ENCODE data around the gene LANCL3. TPM values are rescaled to one million over a fixed set of nuclear protein-coding genes. Genes with fewer than 3 reads are reported as not detected.

The LANCL3 gene
- total RNA-seq, 2 donors from 2014 or later = 0.07 to 0.11 TPM

DNA sequence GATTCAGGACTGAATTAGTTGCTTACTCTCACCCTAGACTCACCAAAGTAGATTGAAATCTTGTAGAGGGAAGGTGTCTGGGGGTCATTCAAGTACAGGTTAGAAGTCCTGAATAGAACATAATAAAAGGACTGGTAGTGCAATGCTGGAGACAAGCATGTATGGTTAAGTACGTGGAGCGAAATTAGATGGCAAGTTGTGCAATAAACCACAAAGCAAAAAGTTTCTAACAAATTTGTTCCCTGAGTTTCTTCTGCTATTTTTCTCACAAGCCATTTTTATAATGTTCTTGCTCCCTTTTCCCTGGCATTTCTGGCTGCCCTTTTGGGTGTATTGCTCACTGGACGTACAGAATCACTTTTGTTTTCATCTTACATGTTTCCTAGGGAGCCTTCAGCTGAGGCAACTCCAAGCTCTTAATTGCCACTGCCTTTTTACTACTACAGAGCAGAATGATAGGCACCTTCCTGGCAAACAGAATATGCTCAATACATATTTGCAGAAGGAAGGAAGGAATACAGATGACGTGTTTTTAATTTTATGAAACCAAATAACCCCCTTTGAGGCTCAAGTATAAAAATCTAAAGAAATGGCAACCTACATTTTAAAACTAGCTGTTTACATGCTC is 23.4 kb downstream of the LANCL3 start:
- Mint-ChIP-seq H3K36me3 (ENCODE audit: low read depth) (no peaks in the 10 kb centered on the region), H3K27me3 (ENCODE audit: insufficient read depth) (no peaks in the 10 kb centered on the region), H3K4me3 (no peak overlapping the region), H3K9me3 (peaks cover 20% of the 10 kb centered on the region), H3K27ac (no peak overlapping the region), H3K4me1 (no peaks in the 10 kb centered on the region)
- H3K4me1 ChIP-seq (ENCODE audit: control insufficient read depth, insufficient read depth, low read length) = no peaks in the 10 kb centered on the region
- TF ChIP-seq, protein P1, sequence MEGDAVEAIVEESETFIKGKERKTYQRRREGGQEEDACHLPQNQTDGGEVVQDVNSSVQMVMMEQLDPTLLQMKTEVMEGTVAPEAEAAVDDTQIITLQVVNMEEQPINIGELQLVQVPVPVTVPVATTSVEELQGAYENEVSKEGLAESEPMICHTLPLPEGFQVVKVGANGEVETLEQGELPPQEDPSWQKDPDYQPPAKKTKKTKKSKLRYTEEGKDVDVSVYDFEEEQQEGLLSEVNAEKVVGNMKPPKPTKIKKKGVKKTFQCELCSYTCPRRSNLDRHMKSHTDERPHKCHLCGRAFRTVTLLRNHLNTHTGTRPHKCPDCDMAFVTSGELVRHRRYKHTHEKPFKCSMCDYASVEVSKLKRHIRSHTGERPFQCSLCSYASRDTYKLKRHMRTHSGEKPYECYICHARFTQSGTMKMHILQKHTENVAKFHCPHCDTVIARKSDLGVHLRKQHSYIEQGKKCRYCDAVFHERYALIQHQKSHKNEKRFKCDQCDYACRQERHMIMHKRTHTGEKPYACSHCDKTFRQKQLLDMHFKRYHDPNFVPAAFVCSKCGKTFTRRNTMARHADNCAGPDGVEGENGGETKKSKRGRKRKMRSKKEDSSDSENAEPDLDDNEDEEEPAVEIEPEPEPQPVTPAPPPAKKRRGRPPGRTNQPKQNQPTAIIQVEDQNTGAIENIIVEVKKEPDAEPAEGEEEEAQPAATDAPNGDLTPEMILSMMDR (conservative IDR thresholded peaks at IDR 0.05) = no peak
- no peak overlapping the region for H3K27ac ChIP-seq (ENCODE audit: low read depth, low read length)
- H3K9ac ChIP-seq (ENCODE audit: extremely low read depth, low read length, poor library complexity, severe bottlenecking) = no peak overlapping the region
- H3K9me3 ChIP-seq (ENCODE audit: control insufficient read depth, low read length) = no peaks in the 10 kb centered on the region
- DNase-seq = no peak
- H3K27me3 ChIP-seq (ENCODE audit: control insufficient read depth, insufficient read depth, low read length, poor library complexity, severe bottlenecking) = no peaks in the 10 kb centered on the region
- no peak overlapping the region for H3K4me3 ChIP-seq (ENCODE audit: low read length)
- 91% methylated on average over 4 of the region's 4 CpGs; no CpG with 5 or more reads in 1 of the 2 experiments for WGBS, 2 experiments (ENCODE audit: insufficient coverage in 1 of 2, insufficient read length in 1 of 2)
- no peaks in the 10 kb centered on the region for H3K36me3 ChIP-seq (ENCODE audit: control insufficient read depth, insufficient read depth, low read length)

- H3K9ac ChIP-seq (ENCODE audit: extremely low read depth, low read length, poor library complexity, severe bottlenecking) = no peak overlapping the region
- H3K4me1 ChIP-seq (ENCODE audit: control insufficient read depth, insufficient read depth, low read length) = no peaks in the 10 kb centered on the region
- H3K27ac ChIP-seq (ENCODE audit: low read depth, low read length) = no peak overlapping the region
- H3K9me3 Mint-ChIP-seq = peaks cover 27% of the 10 kb centered on the region
- no peaks in the 10 kb centered on the region for H3K27me3 Mint-ChIP-seq (ENCODE audit: insufficient read depth)
- H3K9me3 ChIP-seq (ENCODE audit: control insufficient read depth, low read length) = no peaks in the 10 kb centered on the region
- H3K4me3 ChIP-seq (ENCODE audit: low read length) = no peak overlapping the region
- no peak for DNase-seq
- 92% methylated on average over 2 of the region's 2 CpGs; no CpG with 5 or more reads in 1 of the 2 experiments for WGBS, 2 experiments (ENCODE audit: insufficient coverage in 1 of 2, insufficient read length in 1 of 2)
- no peaks in the 10 kb centered on the region for H3K4me1 Mint-ChIP-seq
- TF ChIP-seq, protein P1 (conservative IDR thresholded peaks at IDR 0.05) = no peak
- no peaks in the 10 kb centered on the region for H3K36me3 ChIP-seq (ENCODE audit: control insufficient read depth, insufficient read depth, low read length)
- no peak overlapping the region for H3K4me3 Mint-ChIP-seq
- no peaks in the 10 kb centered on the region for H3K36me3 Mint-ChIP-seq (ENCODE audit: low read depth)
- no peaks in the 10 kb centered on the region for H3K27me3 ChIP-seq (ENCODE audit: control insufficient read depth, insufficient read depth, low read length, poor library complexity, severe bottlenecking)
- H3K27ac Mint-ChIP-seq = no peak overlapping the region
These were observed 28.3 kb downstream of the LANCL3 start for GRCh38 chrX:37599729-37600128.

GRCh38 chrX:37603938-37604409 is 32.5 kb downstream of the LANCL3 start:
- Mint-ChIP-seq H3K9me3 (peaks cover 40% of the 10 kb centered on the region), H3K4me3 (no peak overlapping the region), H3K36me3 (ENCODE audit: low read depth) (no peaks in the 10 kb centered on the region), H3K4me1 (no peaks in the 10 kb centered on the region), H3K27me3 (ENCODE audit: insufficient read depth) (no peaks in the 10 kb centered on the region), H3K27ac (no peak overlapping the region)
- WGBS, 2 experiments (ENCODE audit: insufficient coverage in 1 of 2, insufficient read length in 1 of 2) = 90% methylated on average over 1 of the region's 1 CpG; no CpG with 5 or more reads in 1 of the 2 experiments
- TF ChIP-seq, protein P1 (conservative IDR thresholded peaks at IDR 0.05) = no peak
- no peaks in the 10 kb centered on the region for H3K9me3 ChIP-seq (ENCODE audit: control insufficient read depth, low read length)
- H3K4me3 ChIP-seq (ENCODE audit: low read length) = no peak overlapping the region
- H3K9ac ChIP-seq (ENCODE audit: extremely low read depth, low read length, poor library complexity, severe bottlenecking) = no peak overlapping the region
- no peaks in the 10 kb centered on the region for H3K36me3 ChIP-seq (ENCODE audit: control insufficient read depth, insufficient read depth, low read length)
- no peak overlapping the region for H3K27ac ChIP-seq (ENCODE audit: low read depth, low read length)
- DNase-seq = no peak
- no peaks in the 10 kb centered on the region for H3K4me1 ChIP-seq (ENCODE audit: control insufficient read depth, insufficient read depth, low read length)
- H3K27me3 ChIP-seq (ENCODE audit: control insufficient read depth, insufficient read depth, low read length, poor library complexity, severe bottlenecking) = no peaks in the 10 kb centered on the region
